ENCODE results near the gene ZNF319.

DNA sequence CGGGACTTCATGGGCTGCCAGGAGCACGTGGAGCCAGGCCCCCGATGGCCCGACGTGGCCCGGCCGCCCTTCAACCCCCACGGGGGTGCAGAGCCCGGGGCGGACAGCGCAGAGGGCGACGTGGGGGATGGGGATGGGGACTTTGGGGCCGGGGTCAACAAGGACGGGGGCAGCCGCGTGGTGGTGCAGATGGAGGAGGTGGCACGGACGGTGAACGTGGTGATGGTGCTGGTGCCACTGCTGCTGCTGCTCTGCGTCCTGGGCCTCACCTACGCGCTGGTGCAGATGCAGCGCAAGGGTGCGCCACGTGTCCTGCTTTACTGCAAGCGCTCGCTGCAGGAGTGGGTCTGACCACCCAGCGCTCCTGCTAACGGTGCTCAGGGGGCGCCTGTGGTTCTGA lies 44.6 kb upstream of the ZNF319 start:
- TF ChIP-seq, protein P1, sequence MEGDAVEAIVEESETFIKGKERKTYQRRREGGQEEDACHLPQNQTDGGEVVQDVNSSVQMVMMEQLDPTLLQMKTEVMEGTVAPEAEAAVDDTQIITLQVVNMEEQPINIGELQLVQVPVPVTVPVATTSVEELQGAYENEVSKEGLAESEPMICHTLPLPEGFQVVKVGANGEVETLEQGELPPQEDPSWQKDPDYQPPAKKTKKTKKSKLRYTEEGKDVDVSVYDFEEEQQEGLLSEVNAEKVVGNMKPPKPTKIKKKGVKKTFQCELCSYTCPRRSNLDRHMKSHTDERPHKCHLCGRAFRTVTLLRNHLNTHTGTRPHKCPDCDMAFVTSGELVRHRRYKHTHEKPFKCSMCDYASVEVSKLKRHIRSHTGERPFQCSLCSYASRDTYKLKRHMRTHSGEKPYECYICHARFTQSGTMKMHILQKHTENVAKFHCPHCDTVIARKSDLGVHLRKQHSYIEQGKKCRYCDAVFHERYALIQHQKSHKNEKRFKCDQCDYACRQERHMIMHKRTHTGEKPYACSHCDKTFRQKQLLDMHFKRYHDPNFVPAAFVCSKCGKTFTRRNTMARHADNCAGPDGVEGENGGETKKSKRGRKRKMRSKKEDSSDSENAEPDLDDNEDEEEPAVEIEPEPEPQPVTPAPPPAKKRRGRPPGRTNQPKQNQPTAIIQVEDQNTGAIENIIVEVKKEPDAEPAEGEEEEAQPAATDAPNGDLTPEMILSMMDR (IDR thresholded peaks at IDR 0.05; ENCODE audit: borderline replicate concordance, extremely low read depth, low read length, poor library complexity, severe bottlenecking) = no peak
- no peak for TF ChIP-seq EZH2 (IDR thresholded peaks at IDR 0.05; ENCODE audit: borderline replicate concordance, low read depth, low read length, severe bottlenecking)
